Fibroblast of the aortic adventitia (primary cell): ENCODE results near the gene ADAMTS2. TPM values are rescaled to one million over a fixed set of nuclear protein-coding genes. Genes with fewer than 3 reads are reported as not detected.

Experiments used
- DNase-seq: peaks from one replicate; pipeline ENCODE4 v3.0.0-alpha.2; 2010; ENCODE audit warnings: low read depth
- H3K4me3 ChIP-seq: 2 replicates; pipeline ENCODE4 v1.5.1; 2011; ENCODE audit warnings: low read depth, mild to moderate bottlenecking, control low read depth, low read length, moderate library complexity
- CTCF ChIP-seq: IDR thresholded peaks from 2 replicates; pipeline ENCODE4 v1.5.1; 2011; ENCODE audit warnings: mild to moderate bottlenecking, low read length, control low read depth, inconsistent platforms; ENCODE audit not compliant: insufficient read depth
- total RNA-seq: library from RNA; depleted of rRNA; stranded (reverse); fragments of >200 nt; gene quantifications from 2 replicates; pipeline ENCODE4 v1.2.3, GENCODE V29; 2012; ENCODE audit warnings: low replicate concordance

The ADAMTS2 gene
- total RNA-seq, 1 donor = 25.8 TPM

DNA sequence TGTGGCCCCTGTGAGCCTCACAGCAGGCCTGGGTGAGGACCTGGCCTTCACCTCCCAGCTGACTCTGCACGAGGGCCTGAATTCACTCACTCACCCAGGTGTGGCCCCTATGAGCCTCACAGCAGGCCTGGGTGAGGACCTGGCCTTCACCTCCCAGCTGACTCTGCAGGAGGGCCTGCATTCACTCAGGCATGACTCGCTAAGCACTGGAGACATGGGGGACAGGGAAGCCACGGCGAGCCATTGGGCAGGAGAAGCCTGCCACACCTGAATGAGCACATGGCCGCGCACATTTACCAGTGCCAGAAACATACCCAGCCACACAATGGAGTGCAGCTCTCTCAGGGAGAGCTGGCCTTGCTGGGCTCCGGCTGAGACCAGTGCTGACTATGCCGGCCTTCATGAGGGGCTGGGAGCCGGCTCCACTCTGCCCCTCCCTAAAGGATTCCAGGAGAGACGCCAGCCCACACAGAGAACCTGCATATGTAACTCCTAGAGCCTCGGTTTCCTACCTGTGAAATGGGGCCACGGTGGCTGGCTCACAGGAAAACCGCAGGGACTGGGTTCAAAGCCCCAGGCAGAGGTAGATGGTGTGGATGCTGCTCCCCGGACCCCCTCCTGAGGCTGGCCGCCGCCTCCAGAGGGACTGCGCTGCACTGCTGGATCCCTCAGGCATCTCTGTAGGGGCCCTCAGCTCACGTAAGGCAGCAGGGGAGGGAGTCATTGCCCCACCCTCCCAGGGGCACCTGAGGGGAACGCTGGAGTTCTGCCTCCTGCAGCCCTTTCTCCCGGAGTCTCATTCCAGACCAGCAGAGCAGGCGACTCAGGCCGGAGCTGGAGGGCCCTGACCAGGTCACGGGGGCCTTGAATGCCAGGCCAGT is 7.2 kb downstream of the ADAMTS2 start:
- no peak for DNase-seq
- TF ChIP-seq CTCF = no peak
- H3K4me3 ChIP-seq = no peak overlapping the region

- H3K4me3 ChIP-seq = no peak overlapping the region
- DNase-seq = no peak
- TF ChIP-seq CTCF = no peak
Measured at GRCh38 chr5:179336871-179337795, 8.1 kb downstream of the ADAMTS2 start.

DNA sequence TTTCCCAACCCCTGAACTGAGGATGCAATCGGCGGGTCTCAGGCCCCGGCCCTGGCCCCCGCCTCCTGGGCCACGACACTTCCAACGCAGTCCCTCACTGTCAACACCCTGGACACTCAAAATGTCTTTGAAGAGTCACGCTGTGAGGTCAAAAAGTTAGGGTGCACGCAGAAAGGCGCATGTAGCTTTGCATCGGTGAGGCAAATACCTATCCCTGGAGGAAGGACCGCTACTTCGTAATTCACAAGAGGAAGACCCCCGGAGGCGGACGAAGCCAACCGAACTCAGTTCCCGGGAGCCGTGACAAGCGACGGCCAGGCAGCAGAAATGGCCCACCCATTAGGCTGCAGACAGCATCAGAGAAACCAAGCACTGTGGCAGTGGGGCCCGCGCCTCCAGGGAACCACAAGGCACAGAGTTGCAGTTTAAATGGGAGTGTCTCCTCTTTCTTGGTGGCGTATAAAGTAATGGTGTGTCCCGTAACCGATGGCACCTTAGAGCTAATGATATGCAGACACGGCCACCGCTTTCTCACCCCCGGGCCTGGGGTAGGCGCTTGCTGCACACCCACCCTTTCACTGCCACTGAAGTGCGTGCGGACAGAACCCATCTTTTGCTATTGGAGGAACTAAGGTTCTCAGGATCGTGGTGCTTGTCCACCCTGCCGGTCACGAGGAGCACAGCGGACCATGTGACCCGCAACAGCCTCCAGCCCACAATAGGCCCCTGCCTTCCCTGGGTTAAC is 9.0 kb downstream of the ADAMTS2 start:
- TF ChIP-seq CTCF = no peak
- DNase-seq = no peak

DNA sequence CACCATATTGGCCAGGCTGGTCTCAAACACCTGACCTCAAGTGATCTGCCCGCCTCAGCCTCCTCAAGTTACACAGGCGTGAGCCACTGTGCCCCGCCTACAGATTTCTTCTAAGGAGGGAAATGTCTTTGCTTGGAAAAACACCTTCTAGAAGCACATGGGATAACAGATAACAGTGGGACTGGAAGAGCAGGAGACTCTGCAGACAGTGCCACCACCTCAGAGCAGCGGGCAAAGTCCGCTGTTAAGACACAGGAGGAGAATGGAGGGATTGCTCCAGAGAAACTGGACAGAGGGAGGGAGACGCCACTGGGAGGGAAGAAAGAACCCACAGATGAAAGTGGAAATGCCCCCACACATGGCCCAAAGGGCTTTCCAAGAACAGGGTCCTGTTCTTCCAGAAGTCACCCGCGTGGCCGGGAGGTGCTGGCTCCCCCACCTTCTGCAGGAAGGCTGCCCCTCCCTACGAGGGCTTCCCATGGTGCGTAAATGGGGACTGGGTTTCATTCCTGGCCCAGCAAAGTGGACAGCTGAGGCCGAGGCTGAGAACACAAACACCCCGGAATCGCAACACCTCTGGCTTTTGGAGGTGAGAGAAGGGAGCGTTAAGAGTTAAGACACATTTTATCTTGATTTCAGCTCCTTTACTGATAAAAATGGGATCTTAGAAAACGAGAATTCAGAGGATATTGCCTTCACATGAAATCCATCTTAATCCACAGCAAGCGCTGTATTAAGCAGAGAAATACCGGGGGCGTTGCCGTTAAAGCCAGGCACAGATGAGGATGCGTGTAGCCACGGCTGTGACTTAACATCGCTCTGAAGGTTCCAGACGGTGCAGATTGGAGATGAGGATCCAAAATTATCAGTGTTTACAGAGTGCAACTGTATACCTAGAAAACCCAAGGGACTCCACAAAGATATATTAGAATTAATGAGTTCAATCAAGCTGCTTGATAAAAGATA is 11.2 kb downstream of the ADAMTS2 start:
- no peak overlapping the region for H3K4me3 ChIP-seq
- no peak for TF ChIP-seq CTCF
- DNase-seq = no peak

More for the DNA sequence above, 9.0 kb downstream of the ADAMTS2 start:
- no peak overlapping the region for H3K4me3 ChIP-seq

DNA sequence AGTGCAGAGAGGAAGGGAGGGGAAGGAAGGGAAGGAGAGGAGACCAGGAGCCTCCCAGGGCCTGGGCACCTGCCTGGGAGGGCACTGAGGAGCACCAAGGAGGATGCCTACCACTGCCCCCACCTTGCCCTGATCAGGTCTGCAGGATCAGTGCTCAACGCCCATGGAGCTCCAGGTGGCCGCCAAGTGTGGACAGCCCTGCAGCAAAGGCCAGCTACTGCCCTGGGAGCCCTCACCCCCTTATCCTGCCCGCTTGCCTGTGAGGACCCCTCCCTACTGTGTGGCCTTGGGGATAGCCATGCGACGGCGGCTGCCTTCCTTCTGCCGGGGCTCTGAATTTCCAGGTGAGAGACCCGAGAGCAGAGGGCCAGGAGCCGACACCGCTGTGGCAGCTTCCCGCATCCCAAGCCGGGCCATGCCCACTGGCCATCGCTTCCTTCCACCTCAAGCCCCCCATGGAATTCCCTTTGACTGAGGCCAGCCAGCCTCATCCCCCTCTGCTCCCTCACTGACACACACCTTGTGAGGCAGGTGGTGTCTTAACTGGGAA is 12.4 kb downstream of the ADAMTS2 start:
- TF ChIP-seq CTCF = no peak
- no peak overlapping the region for H3K4me3 ChIP-seq
- DNase-seq = no peak
